NK-92 (cell line): Measurements from ENCODE around the gene HSPB6.
A peak's percentile ranks its signal among the peaks of the same experiment; 100 is the strongest.

ENCODE experiments used
- DNase-seq: peaks from one replicate; lab custom pipeline; 2025; ENCODE audit not compliant: unreplicated experiment; lab: John Stamatoyannopoulos, UW

Gene HSPB6

DNA sequence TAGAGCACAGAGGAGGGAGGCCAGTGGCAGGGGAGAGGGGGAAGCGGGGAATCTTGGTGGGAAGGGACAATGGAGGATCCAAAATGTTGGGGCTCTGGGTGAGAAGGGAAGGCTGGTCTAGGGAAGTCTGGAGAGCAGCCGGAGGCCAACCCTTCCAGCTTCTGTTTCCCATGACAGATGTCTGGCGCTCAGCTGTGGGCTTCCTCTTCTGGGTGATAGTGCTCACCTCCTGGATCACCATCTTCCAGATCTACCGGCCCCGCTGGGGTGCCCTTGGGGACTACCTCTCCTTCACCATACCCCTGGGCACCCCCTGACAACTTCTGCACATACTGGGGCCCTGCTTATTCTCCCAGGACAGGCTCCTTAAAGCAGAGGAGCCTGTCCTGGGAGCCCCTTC, 10.3 kb downstream of the HSPB6 start:
- no peak for DNase-seq

GRCh38 chr19:35746087-35746462, 10.8 kb downstream of the HSPB6 start:
- no peak for DNase-seq

GRCh38 chr19:35745328-35746086, 11.3 kb downstream of the HSPB6 start, which contains the start of the genes PSENEN and U2AF1L4:
PSENEN (plus strand) TSS chr19:35745651; CDS start chr19:35745931, 280 bp downstream.
U2AF1L4 (minus strand) TSS chr19:35745418; CDS start chr19:35745391, 27 bp downstream.
- peak; percentile 94 for DNase-seq

GRCh38 chr19:35744430-35745327, 12.2 kb downstream of the HSPB6 start:
- DNase-seq: peak; percentile 57

DNA sequence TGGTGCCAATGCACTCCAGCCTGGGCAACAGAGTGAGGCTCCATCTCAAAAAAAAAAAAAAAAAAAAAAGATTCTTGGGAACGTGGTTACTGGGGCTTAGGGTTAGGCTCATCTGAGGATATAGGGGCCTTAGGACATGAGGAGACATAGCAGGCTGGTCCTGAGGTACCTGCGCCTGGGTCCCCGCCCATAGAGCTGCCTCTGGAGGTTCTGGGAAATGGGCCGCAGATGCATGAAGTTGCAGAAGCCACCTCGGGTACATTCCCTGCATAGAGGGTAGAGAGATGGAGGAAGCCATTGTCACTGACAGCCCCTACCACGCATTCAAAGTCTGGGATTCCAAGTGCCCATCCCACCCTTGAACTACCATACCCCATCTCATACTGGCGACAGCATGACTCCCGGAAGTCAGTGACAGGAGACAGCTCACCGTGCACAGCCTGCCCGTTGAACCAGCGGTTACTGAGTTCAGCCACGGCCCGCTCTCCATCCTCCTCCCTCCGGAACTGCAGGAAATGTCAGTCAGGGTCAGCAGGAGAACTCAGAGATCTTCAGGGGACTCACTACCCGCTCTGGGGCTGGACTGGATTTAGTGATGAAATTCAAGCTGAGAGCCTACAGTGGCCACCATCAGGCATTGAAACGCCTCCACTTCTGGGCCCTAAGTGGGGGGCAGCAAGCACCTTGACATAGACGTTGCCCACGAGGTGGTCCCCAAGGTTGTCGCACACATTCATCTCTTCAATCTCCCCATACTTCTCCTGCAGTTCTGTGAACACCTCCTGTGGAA, 13.0 kb downstream of the HSPB6 start:
- DNase-seq: no peak

DNA sequence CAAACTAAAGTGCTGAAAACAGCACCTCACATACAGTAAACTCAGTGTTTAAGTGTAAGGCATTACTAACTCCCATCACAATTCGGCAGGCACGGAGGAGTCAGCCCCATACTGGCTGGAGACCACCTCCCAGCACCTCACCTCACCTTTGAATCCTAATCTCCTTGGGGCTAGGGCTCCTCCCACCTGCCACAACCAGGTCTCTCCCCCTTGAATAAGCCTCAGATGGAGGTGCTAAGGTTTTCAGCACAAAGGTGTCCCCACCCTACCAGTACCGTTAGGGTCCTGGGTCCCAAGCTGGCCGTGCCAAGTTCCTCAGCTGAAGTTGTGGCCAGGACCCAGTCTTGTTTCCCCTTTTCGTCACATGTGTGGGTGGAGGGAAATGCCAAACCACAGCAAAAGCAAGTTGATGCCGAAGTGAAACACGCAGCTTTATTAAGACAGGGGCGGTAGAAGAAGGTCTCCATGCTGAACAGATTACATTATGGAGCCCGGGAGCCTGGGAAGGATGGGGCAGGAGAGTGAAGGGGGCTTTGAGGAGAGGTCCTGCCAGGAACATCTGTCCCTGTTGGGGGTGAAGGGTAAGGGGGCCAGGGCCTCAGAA, 14.6 kb downstream of the HSPB6 start, which contains the start of gene IGFLR1:
IGFLR1 (minus strand) TSS at position 332 of the 604 bp plus-strand sequence. CDS start 1,272 bp downstream, outside the sequence.
- no peak for DNase-seq

DNA sequence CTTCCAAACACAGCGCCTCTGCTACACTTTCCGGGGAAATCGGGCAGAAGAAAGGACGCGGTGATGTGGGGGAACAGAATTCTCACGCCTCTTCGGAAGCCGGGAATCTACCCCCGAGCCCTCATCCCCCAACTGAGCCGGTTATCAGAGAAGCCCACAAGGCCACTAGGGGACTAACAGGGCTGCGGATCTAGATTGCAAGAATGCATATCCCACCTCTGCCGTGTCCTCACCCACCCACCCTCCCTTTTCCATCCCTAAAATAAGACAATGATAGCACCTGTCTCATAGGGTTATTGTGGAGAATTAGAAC, 15.7 kb downstream of the HSPB6 start:
- no peak for DNase-seq

DNA sequence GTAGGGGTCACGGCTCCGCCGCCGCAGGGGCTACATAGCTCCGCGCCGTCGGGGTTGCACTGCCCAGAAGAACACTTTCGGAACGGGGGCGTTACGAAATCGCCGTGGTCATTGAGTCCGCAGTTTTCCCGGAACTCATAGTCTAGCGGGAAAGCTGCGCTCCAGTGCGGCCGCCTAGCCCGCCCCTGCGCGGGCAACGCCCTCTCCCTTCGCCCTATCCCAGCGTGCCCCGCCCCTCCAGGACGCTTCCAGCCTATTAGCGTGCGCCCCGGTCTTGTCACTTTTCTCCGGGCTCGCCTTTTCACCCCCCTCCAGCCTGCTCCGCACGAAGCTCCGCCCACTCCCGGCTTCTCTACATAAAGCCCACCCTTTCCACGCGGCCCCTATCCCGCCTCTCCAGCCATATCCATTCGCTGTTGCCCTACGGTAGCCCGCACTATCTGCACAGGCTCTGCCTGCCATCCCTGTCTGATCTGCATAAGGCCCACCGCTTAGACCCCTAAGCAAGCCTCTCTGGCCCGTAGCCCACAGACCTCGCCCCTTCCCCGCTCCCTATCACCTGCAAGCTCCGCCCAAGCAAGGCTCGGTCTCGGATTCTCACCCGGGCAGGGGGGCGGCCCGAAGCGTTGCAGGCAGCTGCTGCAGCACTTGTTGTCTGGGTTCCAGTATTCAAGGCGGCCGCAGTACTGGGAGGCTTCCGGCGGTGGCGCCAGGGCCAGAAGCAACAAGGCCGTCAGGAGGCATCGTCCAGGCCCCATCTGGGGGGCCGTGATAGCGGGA, 16.2 kb downstream of the HSPB6 start:
- DNase-seq: peak; percentile 88

- no peak for DNase-seq
Observed at GRCh38 chr19:35740108-35740422, 16.8 kb downstream of the HSPB6 start.

- no peak for DNase-seq
Observed at GRCh38 chr19:35739275-35740107, 17.3 kb downstream of the HSPB6 start.

- no peak for DNase-seq
Observed at GRCh38 chr19:35738887-35739229, 18.0 kb downstream of the HSPB6 start.

GRCh38 chr19:35738021-35738886, 18.6 kb downstream of the HSPB6 start:
- no peak for DNase-seq

DNA sequence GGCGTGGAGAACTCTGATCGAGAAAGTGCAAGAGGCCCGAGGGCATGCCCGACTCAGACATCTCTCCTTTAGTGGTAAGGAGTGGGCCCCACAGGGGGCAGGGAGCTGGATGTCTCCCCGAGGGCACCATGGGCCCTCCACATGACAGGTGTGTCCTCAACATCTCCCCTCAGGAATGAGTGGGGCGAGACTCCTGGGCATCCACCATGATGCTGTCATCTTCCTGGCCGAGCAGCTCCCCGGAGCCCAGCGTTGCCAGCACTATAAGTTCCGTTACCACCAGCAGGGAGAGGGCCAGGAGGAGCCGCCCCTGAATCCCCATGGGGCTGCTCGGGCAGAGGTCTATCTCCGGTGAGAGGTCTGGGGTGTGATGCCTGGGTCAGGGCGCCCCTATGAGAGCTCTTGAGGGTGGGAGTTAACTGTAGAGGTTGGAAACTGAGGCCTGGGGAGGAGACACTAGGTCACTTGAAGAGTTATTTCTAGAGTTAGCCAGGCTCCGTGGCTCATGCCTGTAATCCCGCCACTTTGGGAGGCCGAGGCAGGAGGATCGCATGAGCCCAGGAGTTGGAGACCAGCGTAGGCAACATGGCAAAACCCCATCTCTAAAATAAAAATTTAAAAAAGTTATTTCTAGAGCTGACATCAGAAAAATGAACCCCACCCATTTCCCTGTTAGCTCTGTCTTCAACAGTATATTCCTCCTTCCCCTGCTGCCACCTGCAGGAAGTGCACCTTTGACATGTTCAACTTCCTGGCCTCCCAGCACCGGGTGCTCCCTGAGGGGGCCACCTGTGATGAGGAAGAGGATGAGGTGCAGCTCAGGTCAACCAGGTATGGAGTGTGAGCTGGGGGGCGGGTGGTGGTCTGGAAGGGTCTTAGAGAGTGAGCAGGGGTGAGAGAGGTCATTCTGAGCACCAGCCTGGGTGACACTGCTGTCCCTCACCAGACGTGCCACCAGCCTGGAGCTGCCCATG, 19.6 kb downstream of the HSPB6 start:
- no peak for DNase-seq

DNA sequence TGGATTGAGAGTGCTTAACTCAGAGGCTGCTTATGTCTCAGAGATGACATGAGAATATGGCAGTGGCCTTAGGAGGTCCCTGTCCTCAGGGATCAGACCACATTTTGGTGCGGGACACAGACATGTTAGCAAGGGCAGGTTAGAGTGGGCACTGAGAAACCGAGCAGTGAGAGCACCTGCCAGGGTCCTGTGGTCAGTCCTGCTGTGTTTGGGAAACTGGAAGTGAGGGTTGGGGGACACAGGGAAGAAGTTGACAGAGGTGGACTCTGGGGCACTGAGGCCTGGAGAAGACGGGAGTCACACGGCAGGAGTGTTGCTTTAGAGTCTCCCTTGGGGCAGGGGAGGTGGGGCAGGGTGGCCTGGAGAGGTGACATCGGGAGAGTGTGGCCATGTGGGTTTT, 21.9 kb downstream of the HSPB6 start:
- no peak for DNase-seq

DNA sequence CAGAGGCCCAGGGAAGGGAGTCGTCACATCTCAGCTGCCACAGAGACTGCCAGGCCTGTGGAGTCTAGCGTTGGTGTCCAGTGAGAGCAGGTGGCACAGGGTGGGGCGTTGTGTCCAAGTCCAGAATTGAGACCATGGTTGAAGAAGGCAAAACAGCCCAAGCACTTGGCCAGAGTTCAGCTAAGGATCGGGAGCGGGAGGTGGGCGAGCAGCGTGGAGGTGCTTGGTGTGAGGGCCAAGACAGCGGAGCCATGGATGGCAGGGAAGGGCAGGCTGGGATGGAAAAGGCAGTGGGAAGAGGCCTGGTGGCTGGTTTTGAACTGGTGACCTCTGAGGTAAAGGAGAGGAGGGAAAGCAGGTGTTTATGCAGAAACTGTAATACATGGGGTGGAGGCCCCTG, 22.6 kb downstream of the HSPB6 start:
- no peak for DNase-seq

DNA sequence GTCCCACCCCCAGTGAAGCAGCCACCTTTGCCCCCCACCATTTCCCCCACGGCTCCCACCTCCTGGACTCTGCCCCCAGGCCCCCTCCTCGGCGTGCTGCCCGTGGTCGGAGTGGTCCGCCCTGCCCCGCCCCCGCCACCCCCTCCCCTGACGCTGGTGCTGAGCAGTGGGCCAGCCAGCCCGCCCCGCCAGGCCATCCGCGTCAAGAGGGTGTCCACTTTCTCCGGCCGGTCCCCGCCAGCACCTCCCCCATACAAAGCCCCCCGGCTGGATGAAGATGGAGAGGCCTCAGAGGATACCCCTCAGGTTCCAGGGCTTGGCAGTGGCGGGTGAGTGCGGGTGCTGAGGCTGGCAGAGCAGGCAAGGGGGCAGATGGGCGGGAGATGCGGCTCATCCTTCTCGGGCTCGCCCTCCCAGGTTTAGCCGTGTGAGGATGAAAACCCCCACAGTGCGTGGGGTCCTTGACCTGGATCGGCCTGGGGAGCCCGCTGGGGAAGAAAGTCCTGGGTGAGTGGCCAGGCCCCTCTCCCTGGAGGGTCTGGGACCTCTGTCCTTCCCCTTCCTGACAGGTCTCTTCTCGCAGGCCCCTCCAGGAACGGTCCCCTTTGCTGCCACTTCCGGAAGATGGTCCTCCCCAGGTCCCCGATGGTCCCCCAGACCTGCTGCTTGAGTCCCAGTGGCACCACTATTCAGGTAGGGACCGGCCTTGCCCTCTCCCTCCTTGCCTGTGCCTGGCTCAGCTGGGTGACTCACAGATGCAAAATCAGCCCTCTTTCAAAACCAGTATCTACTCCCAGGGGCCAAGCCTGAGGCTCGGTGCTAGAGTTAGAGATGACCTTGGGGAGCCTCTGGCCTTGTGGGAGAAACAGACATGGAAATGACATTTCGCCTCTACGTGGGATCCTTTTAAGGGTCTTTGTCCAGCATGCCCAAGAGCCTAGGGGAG, 23.4 kb downstream of the HSPB6 start:
- no peak for DNase-seq
